ENCODE results near the gene C1orf116. TPM values are rescaled to one million over a fixed set of nuclear protein-coding genes. Genes with fewer than 3 reads are reported as not detected.

Gene C1orf116
- total and polyA plus RNA-seq, 12 donors = 0.07 to 1.5 (median 0.64) TPM

DNA sequence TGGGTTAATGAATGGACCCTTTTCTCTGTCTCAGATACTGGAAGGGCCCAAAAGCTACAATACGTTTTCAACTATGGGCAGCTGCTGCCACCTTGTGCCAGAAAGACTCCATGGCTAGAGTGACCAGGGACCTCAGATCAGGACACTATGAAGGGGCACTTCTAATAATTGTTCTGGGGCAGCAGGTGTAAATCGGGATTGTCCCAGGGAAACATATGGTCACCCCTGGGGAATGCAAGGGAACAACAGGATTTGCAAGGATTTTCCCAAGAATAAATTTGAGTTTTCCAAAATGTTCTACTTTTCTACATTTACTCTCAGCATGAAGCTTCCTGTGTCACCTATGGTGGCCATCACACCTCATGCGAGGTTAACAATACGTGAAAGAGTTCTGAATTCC is 50.3 kb downstream of the C1orf116 start:
- ATAC-seq (peak; percentile 49 to 87 (median 74)), DNase-seq (peak; percentile 24 to 45)
- WGBS, 2 donors = 19 to 28% methylated on average over 4 of the region's 4 CpGs
- TF ChIP-seq, protein P1, sequence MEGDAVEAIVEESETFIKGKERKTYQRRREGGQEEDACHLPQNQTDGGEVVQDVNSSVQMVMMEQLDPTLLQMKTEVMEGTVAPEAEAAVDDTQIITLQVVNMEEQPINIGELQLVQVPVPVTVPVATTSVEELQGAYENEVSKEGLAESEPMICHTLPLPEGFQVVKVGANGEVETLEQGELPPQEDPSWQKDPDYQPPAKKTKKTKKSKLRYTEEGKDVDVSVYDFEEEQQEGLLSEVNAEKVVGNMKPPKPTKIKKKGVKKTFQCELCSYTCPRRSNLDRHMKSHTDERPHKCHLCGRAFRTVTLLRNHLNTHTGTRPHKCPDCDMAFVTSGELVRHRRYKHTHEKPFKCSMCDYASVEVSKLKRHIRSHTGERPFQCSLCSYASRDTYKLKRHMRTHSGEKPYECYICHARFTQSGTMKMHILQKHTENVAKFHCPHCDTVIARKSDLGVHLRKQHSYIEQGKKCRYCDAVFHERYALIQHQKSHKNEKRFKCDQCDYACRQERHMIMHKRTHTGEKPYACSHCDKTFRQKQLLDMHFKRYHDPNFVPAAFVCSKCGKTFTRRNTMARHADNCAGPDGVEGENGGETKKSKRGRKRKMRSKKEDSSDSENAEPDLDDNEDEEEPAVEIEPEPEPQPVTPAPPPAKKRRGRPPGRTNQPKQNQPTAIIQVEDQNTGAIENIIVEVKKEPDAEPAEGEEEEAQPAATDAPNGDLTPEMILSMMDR (IDR thresholded peaks at IDR 0.05) = peak; percentile 16 to 68 (median 57)
- H3K27me3 ChIP-seq = peaks cover 0 to 27% (median 4%) of the 10 kb centered on the region in 7 donors
- H3K27ac ChIP-seq = no peak overlapping the region
- intact Hi-C loops (cut with DNase I) = loop anchor here in 6 of 10 donors (2.0 to 10.0 kb wide), 5 partner anchors 177 to 377 kb away; partner anchors contain the start of gene DYRK3 (in 3 of the 6)
- no peaks in the 10 kb centered on the region for H3K4me1 ChIP-seq
- no peaks in the 10 kb centered on the region for H3K36me3 ChIP-seq
- no peaks in the 10 kb centered on the region for H3K9me3 ChIP-seq
- no peak overlapping the region for H3K4me3 ChIP-seq

DNA sequence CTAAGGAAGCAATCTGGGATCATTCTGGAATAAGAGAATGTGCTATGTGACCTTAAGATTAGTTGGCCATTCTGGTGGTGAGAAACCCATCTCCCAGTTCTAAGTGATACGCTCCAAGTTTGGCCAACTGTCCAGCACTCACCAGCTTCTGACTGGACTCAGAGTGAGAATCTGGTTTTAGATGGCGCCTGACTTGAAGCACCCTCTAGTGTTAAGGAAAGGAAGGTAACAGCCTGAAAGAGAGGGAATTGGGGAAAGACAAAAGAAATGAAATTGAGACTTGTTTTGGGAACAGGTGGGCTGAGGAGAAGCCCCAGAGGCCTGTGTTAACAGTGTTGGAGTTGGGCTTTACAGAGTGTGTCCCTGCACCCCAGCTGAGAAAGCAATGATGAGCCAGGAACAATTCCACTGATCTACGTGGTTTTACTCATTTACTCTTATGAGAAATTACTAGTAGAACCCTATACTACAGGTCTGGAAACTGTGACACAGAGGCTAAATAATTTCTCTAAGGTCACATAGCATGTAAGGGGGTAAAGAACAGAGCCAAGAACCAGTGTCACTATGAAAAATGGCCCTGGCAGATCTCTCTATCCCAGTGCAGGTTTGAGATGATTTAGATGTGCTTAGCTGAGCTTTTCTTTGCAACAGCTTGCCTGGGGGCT is 53.0 kb downstream of the C1orf116 start:
- intact Hi-C loops (cut with DNase I) = loop anchor here in 7 of 10 donors (5.0 to 10.0 kb wide), 6 partner anchors 175 to 375 kb away; partner anchors contain the start of genes DYRK3 (in 2 of the 7) and EIF2D (in 1 of the 7)
- H3K27ac ChIP-seq = no peak overlapping the region
- 85 to 86% methylated on average over 3 of the region's 3 CpGs for WGBS, 2 donors
- no peak overlapping the region for H3K4me3 ChIP-seq
- H3K27me3 ChIP-seq = peaks cover 0 to 15% (median 0%) of the 10 kb centered on the region in 7 donors
- no peaks in the 10 kb centered on the region for H3K4me1 ChIP-seq
- ATAC-seq (no peak), DNase-seq (no peak)
- TF ChIP-seq, protein P1 (IDR thresholded peaks at IDR 0.05) = peak in 7 of 9 donors; percentile 20 to 46 (median 32)
- no peaks in the 10 kb centered on the region for H3K36me3 ChIP-seq
- no peaks in the 10 kb centered on the region for H3K9me3 ChIP-seq

- Histone ChIP-seq H3K36me3 (no peaks in the 10 kb centered on the region), H3K27me3 (peaks cover 0 to 8% (median 0%) of the 10 kb centered on the region in 7 donors), H3K9me3 (no peaks in the 10 kb centered on the region), H3K27ac (no peak overlapping the region), H3K4me1 (no peaks in the 10 kb centered on the region), H3K4me3 (no peak overlapping the region)
- DNase-seq (no peak), ATAC-seq (no peak)
- TF ChIP-seq, protein P1 (IDR thresholded peaks at IDR 0.05) = no peak
- intact Hi-C loops (cut with DNase I) = loop anchor here in 3 of 10 donors (5.0 to 10.0 kb wide), 2 partner anchors 353 to 366 kb away; partner anchors contain the start of gene EIF2D (in 1 of the 3)
- WGBS, 2 donors = 85 to 88% methylated on average over 7 of the region's 7 CpGs
Observed at GRCh38 chr1:206978259-206978658, 54.3 kb downstream of the C1orf116 start.

GRCh38 chr1:206975306-206975705 is 57.2 kb downstream of the C1orf116 start:
- Histone ChIP-seq H3K27me3 (peaks cover 0 to 24% (median 0%) of the 10 kb centered on the region in 7 donors), H3K36me3 (no peaks in the 10 kb centered on the region), H3K9me3 (no peaks in the 10 kb centered on the region), H3K4me3 (no peak overlapping the region), H3K4me1 (peaks cover 0 to 11% (median 0%) of the 10 kb centered on the region in 9 donors), H3K27ac (no peak overlapping the region)
- DNase-seq = no peak
- TF ChIP-seq, protein P1 (IDR thresholded peaks at IDR 0.05) = no peak
- intact Hi-C loops (cut with DNase I) = loop anchor here in 3 of 10 donors (5.0 to 10.0 kb wide), 2 partner anchors 351 to 363 kb away; partner anchors contain the start of gene EIF2D (in 1 of the 3)
- ATAC-seq = no peak
- WGBS, 2 donors = 58 to 80% methylated on average over 1 of the region's 1 CpG
